ENCODE results near the gene GALNT18.
A peak's percentile ranks its signal among the peaks of the same experiment; 100 is the strongest.

GALNT18 gene

GRCh38 chr11:11621573-11622339 is at the start of gene GALNT18:
Gene GALNT18, minus strand, starts transcription at chr11:11622005.
- no peak within 1 kb of the TSS for H3K27ac Mint-ChIP-seq

GRCh38 chr11:11670574-11670973 is 48.8 kb upstream of the GALNT18 start:
- Mint-ChIP-seq H3K4me3 (no peak overlapping the region), H3K4me1 (no peaks in the 10 kb centered on the region), H3K9me3 (no peaks in the 10 kb centered on the region), H3K27me3 (peaks cover 14% of the 10 kb centered on the region), H3K36me3 (no peaks in the 10 kb centered on the region), H3K27ac (no peak overlapping the region)

More at GRCh38 chr11:11621573-11622339, at the start of gene GALNT18:
- Mint-ChIP-seq H3K36me3 (no peaks in the 10 kb centered on the region), H3K27me3 (peaks cover 28% of the 10 kb centered on the region), H3K9me3 (no peaks in the 10 kb centered on the region), H3K4me3 (peak within 1 kb of the TSS; percentile 76), H3K4me1 (peaks cover 4% of the 10 kb centered on the region)

GRCh38 chr11:11669233-11669846 is 47.5 kb upstream of the GALNT18 start:
- H3K27me3 Mint-ChIP-seq: peaks cover 12% of the 10 kb centered on the region
- no peaks in the 10 kb centered on the region for H3K36me3 Mint-ChIP-seq
- no peaks in the 10 kb centered on the region for H3K9me3 Mint-ChIP-seq
- no peak overlapping the region for H3K4me3 Mint-ChIP-seq
- no peaks in the 10 kb centered on the region for H3K4me1 Mint-ChIP-seq
- H3K27ac Mint-ChIP-seq: no peak overlapping the region

GRCh38 chr11:11668781-11669180 is 47.0 kb upstream of the GALNT18 start:
- no peaks in the 10 kb centered on the region for H3K4me1 Mint-ChIP-seq
- no peaks in the 10 kb centered on the region for H3K36me3 Mint-ChIP-seq
- no peak overlapping the region for H3K27ac Mint-ChIP-seq
- no peak overlapping the region for H3K4me3 Mint-ChIP-seq
- peaks cover 12% of the 10 kb centered on the region for H3K27me3 Mint-ChIP-seq
- no peaks in the 10 kb centered on the region for H3K9me3 Mint-ChIP-seq

- Mint-ChIP-seq H3K9me3 (no peaks in the 10 kb centered on the region), H3K27ac (no peak overlapping the region), H3K4me3 (no peak overlapping the region), H3K4me1 (no peaks in the 10 kb centered on the region), H3K36me3 (no peaks in the 10 kb centered on the region), H3K27me3 (peaks cover 12% of the 10 kb centered on the region)
Measured at GRCh38 chr11:11668274-11668673, 46.5 kb upstream of the GALNT18 start.

- Mint-ChIP-seq H3K36me3 (no peaks in the 10 kb centered on the region), H3K27me3 (peaks cover 12% of the 10 kb centered on the region), H3K9me3 (no peaks in the 10 kb centered on the region), H3K27ac (no peak overlapping the region), H3K4me1 (no peaks in the 10 kb centered on the region), H3K4me3 (no peak overlapping the region)
Measured at GRCh38 chr11:11667056-11667455, 45.3 kb upstream of the GALNT18 start.

GRCh38 chr11:11665407-11665806 is 43.6 kb upstream of the GALNT18 start:
- no peak overlapping the region for H3K4me3 Mint-ChIP-seq
- peaks cover 12% of the 10 kb centered on the region for H3K27me3 Mint-ChIP-seq
- H3K9me3 Mint-ChIP-seq: no peaks in the 10 kb centered on the region
- no peak overlapping the region for H3K27ac Mint-ChIP-seq
- no peaks in the 10 kb centered on the region for H3K36me3 Mint-ChIP-seq
- no peaks in the 10 kb centered on the region for H3K4me1 Mint-ChIP-seq

- no peaks in the 10 kb centered on the region for H3K9me3 Mint-ChIP-seq
- peaks cover 12% of the 10 kb centered on the region for H3K27me3 Mint-ChIP-seq
- H3K27ac Mint-ChIP-seq: no peak overlapping the region
- no peaks in the 10 kb centered on the region for H3K36me3 Mint-ChIP-seq
- no peak overlapping the region for H3K4me3 Mint-ChIP-seq
- no peaks in the 10 kb centered on the region for H3K4me1 Mint-ChIP-seq
Measured at GRCh38 chr11:11663907-11664306, 42.1 kb upstream of the GALNT18 start.

GRCh38 chr11:11662578-11662977 is 40.8 kb upstream of the GALNT18 start:
- no peaks in the 10 kb centered on the region for H3K4me1 Mint-ChIP-seq
- H3K27ac Mint-ChIP-seq: no peak overlapping the region
- H3K36me3 Mint-ChIP-seq: no peaks in the 10 kb centered on the region
- no peaks in the 10 kb centered on the region for H3K9me3 Mint-ChIP-seq
- peaks cover 8% of the 10 kb centered on the region for H3K27me3 Mint-ChIP-seq
- no peak overlapping the region for H3K4me3 Mint-ChIP-seq

- Mint-ChIP-seq H3K4me3 (no peak overlapping the region), H3K36me3 (no peaks in the 10 kb centered on the region), H3K27ac (no peak overlapping the region), H3K4me1 (no peaks in the 10 kb centered on the region), H3K9me3 (no peaks in the 10 kb centered on the region), H3K27me3 (peaks cover 5% of the 10 kb centered on the region)
Measured at GRCh38 chr11:11661326-11662040, 39.7 kb upstream of the GALNT18 start.

GRCh38 chr11:11660363-11660740 is 38.5 kb upstream of the GALNT18 start:
- H3K36me3 Mint-ChIP-seq: no peaks in the 10 kb centered on the region
- no peaks in the 10 kb centered on the region for H3K4me1 Mint-ChIP-seq
- no peak overlapping the region for H3K27ac Mint-ChIP-seq
- H3K27me3 Mint-ChIP-seq: peaks cover 2% of the 10 kb centered on the region
- no peaks in the 10 kb centered on the region for H3K9me3 Mint-ChIP-seq
- H3K4me3 Mint-ChIP-seq: no peak overlapping the region

GRCh38 chr11:11659567-11660362 is 38.0 kb upstream of the GALNT18 start:
- H3K4me1 Mint-ChIP-seq: no peaks in the 10 kb centered on the region
- no peak overlapping the region for H3K4me3 Mint-ChIP-seq

GRCh38 chr11:11657218-11657955 is 35.6 kb upstream of the GALNT18 start:
- Mint-ChIP-seq H3K27ac (no peak overlapping the region), H3K4me3 (no peak overlapping the region), H3K4me1 (no peaks in the 10 kb centered on the region), H3K36me3 (no peaks in the 10 kb centered on the region), H3K9me3 (no peaks in the 10 kb centered on the region), H3K27me3 (peaks cover 8% of the 10 kb centered on the region)

More at GRCh38 chr11:11659567-11660362, 38.0 kb upstream of the GALNT18 start:
- Mint-ChIP-seq H3K9me3 (no peaks in the 10 kb centered on the region), H3K27me3 (peaks cover 6% of the 10 kb centered on the region), H3K36me3 (no peaks in the 10 kb centered on the region), H3K27ac (no peak overlapping the region)

- Mint-ChIP-seq H3K4me1 (no peaks in the 10 kb centered on the region), H3K27me3 (peaks cover 48% of the 10 kb centered on the region), H3K27ac (no peak overlapping the region), H3K36me3 (peaks cover 7% of the 10 kb centered on the region), H3K4me3 (no peak overlapping the region), H3K9me3 (peaks cover 17% of the 10 kb centered on the region)
Measured at GRCh38 chr11:11641581-11641980, 19.8 kb upstream of the GALNT18 start.

- Mint-ChIP-seq H3K4me1 (no peaks in the 10 kb centered on the region), H3K9me3 (peaks cover 14% of the 10 kb centered on the region), H3K36me3 (peaks cover 7% of the 10 kb centered on the region), H3K27me3 (peaks cover 45% of the 10 kb centered on the region), H3K4me3 (no peak overlapping the region), H3K27ac (no peak overlapping the region)
Measured at GRCh38 chr11:11640996-11641395, 19.2 kb upstream of the GALNT18 start.

All from activated naive CD4-positive, alpha-beta T cell treated with anti-CD3 and anti-CD28 coated beads, Interleukin-2, amount 50 U/mL, for 24 hours (primary cell).